CD14-positive monocyte (primary cell): ENCODE measurements around the gene RNPS1. TPM values are rescaled to one million over a fixed set of nuclear protein-coding genes. Genes with fewer than 3 reads are reported as not detected.

Experiments used
- DNase-seq, 3 donors: peaks; one replicate each; pipeline ENCODE4 v3.0.0-alpha.2; 2011 to 2022
- H2AFZ ChIP-seq: 2 replicates; pipeline ENCODE4 v1.6.0; 2012; ENCODE audit warnings: mild to moderate bottlenecking, low read depth, low read length, inconsistent platforms; ENCODE audit not compliant: insufficient read depth, poor library complexity, severe bottlenecking
- H3K27ac ChIP-seq, 2 donors: 1 replicate in 1 of 2; 2 replicates in 1 of 2; pipeline ENCODE4 v1.5.1; 2012 to 2013; ENCODE audit warnings: low read length in 2 of 2, control low read depth in 1 of 2, inconsistent platforms in 1 of 2, low read depth in 1 of 2, mild to moderate bottlenecking in 1 of 2
- H3K27me3 ChIP-seq, 2 donors: one replicate each; pipeline versions ENCODE4 v1.6.0 to v1.6.1; 2011 to 2013; ENCODE audit warnings: low read length in 2 of 2; ENCODE audit not compliant: control insufficient read depth in 2 of 2, insufficient read depth in 2 of 2
- H3K36me3 ChIP-seq, 2 donors: replicated peaks in 1 of 2; 1 replicate in 1 of 2; 2 replicates in 1 of 2; pipeline versions ENCODE4 v1.5.1 to v1.6.1; 2012 to 2013; ENCODE audit warnings: low read length in 2 of 2, control low read depth in 1 of 2, inconsistent platforms in 1 of 2, mild to moderate bottlenecking in 1 of 2; ENCODE audit not compliant: insufficient read depth in 2 of 2, control insufficient read depth in 1 of 2
- H3K4me1 ChIP-seq, 2 donors: 1 replicate in 1 of 2; 2 replicates in 1 of 2; pipeline versions ENCODE4 v1.5.1 to v1.6.1; 2012 to 2013; ENCODE audit warnings: low read length in 2 of 2, control low read depth in 1 of 2, inconsistent platforms in 1 of 2, mild to moderate bottlenecking in 1 of 2, moderate library complexity in 1 of 2; ENCODE audit not compliant: insufficient read depth in 2 of 2, control insufficient read depth in 1 of 2
- H3K4me2 ChIP-seq: replicated peaks from 2 replicates; pipeline ENCODE3; 2012; ENCODE audit warnings: low read length, moderate library complexity, mild to moderate bottlenecking; ENCODE audit not compliant: poor library complexity, severe bottlenecking; ENCODE audit errors: extremely low read depth
- H3K4me3 ChIP-seq, 3 experiments: fragments of 200-600 bp in 1 of 3; sonication (generic) in 1 of 3; replicated peaks in 1 of 3; 1 replicate in 2 of 3; 2 replicates in 1 of 3; pipeline ENCODE4 v1.5.1; 2011 to 2013; ENCODE audit warnings: low read length in 3 of 3, mild to moderate bottlenecking in 3 of 3, control low read depth in 2 of 3, low read depth in 2 of 3, inconsistent platforms in 1 of 3, moderate library complexity in 1 of 3
- H3K79me2 ChIP-seq: 2 replicates; pipeline ENCODE4 v1.6.0; 2012; ENCODE audit warnings: mild to moderate bottlenecking, control low read depth, inconsistent platforms, low read length, moderate library complexity; ENCODE audit not compliant: insufficient read depth
- H3K9ac ChIP-seq: 2 replicates; pipeline ENCODE4 v1.6.0; 2017; ENCODE audit warnings: low read length, mild to moderate bottlenecking; ENCODE audit not compliant: insufficient read depth, poor library complexity, severe bottlenecking
- H3K9me3 ChIP-seq, 2 donors: replicated peaks in 1 of 2; 1 replicate in 1 of 2; 2 replicates in 1 of 2; pipeline versions ENCODE4 v1.5.1 to v1.6.1; 2012 to 2013; ENCODE audit warnings: low read length in 2 of 2, control low read depth in 1 of 2; ENCODE audit not compliant: control insufficient read depth in 1 of 2, insufficient read depth in 1 of 2
- H4K20me1 ChIP-seq: 2 replicates; pipeline ENCODE4 v1.6.0; 2012; ENCODE audit warnings: mild to moderate bottlenecking, low read length, control low read depth, moderate library complexity; ENCODE audit not compliant: insufficient read depth
- H3K27ac Mint-ChIP-seq, 7 donors: one replicate each; pipeline ENCODE4 v1.8.0; 2020; ENCODE audit warnings: mild to moderate bottlenecking in 7 of 7, mixed read lengths in 7 of 7, moderate library complexity in 6 of 7, inconsistent platforms in 2 of 7
- H3K27me3 Mint-ChIP-seq, 3 donors: one replicate each; pipeline ENCODE4 v1.8.0; 2021 to 2022; ENCODE audit warnings: low read depth in 3 of 3, mild to moderate bottlenecking in 3 of 3, mixed read lengths in 3 of 3, moderate library complexity in 3 of 3, inconsistent platforms in 1 of 3
- H3K36me3 Mint-ChIP-seq, 2 donors: one replicate each; pipeline ENCODE4 v1.8.0; 2020; ENCODE audit warnings: mixed read lengths in 2 of 2, inconsistent platforms in 1 of 2, mild to moderate bottlenecking in 1 of 2
- H3K4me1 Mint-ChIP-seq: one replicate; pipeline ENCODE4 v1.8.0; 2020; ENCODE audit warnings: mild to moderate bottlenecking, mixed read lengths
- H3K4me3 Mint-ChIP-seq, 2 donors: one replicate each; pipeline ENCODE4 v1.8.0; 2020; ENCODE audit warnings: mild to moderate bottlenecking in 2 of 2, mixed read lengths in 2 of 2, moderate library complexity in 1 of 2
- H3K9me3 Mint-ChIP-seq, 7 donors: one replicate each; pipeline ENCODE4 v1.8.0; 2020 to 2022; ENCODE audit warnings: mixed read lengths in 7 of 7, mild to moderate bottlenecking in 6 of 7, moderate library complexity in 6 of 7, inconsistent platforms in 2 of 7
- WGBS: methylation state at CpG from one replicate; pipeline ENCODE4 v1.1.5; 2013; ENCODE audit warnings: missing lambda C conversion rate; ENCODE audit not compliant: insufficient coverage; 5-methylcytosine and 5-hydroxymethylcytosine counted together
- intact Hi-C, 2 donors: fragments of 100-400 bp; cut with micrococcal nuclease; formaldehyde crosslinking; loops; one replicate each; pipeline versions ENCODE4 v1.15.0 to v1.15.1; 2023
- polyA plus RNA-seq, 3 donors: library from polyadenylated mRNA; depleted of rRNA in 1 of 3; unstranded in 2 of 3; stranded (reverse) in 1 of 3; fragments of 300-500 nt in 2 of 3; fragments of >200 nt in 1 of 3; fragmentation: Illumina TruSeq in 2 of 3; gene quantifications; 1 replicate in 2 of 3; 2 replicates in 1 of 3; pipeline ENCODE4 v1.2.3, GENCODE V29; 2012 to 2021
- TF ChIP-seq, protein P1 (sequence below): fragments of 200-600 bp; IDR thresholded peaks from one replicate; pipeline ENCODE4 v1.8.0; 2022; ENCODE audit warnings: antibody characterized with exemption, mild to moderate bottlenecking

Gene RNPS1
- polyA plus RNA-seq, 3 donors = 93.7 to 176 (median 106) TPM

DNA sequence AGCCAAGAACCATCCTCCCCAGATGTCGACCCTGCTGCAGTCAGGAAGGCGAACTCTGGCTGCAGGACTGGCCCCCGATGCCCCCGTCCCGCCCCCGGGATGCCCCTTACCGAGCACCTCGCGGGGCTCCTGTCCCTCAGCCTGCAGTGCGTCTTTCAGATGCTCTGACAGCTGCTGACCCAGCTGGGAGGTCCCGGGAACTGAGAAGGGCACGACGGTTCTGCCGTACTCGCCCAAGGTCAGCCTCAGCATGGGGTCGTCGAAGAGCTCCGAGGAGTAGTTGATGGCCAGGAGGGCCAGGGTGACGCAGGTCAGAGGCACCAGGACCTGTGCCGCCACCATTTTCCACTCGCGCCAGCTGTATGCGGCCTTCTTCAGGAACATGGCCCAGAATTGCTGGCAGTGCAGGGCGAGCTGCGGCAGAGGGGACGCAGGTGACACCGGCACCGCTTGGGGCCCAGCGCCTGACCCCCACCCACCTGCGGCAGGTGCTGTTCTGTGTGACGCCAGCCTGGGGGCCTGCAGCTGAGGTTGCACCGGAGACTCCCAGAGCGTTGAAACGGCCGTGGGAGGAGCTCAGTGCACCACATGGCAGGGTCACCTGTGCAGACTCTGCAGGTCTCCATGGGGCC lies 20.1 kb upstream of the RNPS1 start:
- TF ChIP-seq, protein P1, sequence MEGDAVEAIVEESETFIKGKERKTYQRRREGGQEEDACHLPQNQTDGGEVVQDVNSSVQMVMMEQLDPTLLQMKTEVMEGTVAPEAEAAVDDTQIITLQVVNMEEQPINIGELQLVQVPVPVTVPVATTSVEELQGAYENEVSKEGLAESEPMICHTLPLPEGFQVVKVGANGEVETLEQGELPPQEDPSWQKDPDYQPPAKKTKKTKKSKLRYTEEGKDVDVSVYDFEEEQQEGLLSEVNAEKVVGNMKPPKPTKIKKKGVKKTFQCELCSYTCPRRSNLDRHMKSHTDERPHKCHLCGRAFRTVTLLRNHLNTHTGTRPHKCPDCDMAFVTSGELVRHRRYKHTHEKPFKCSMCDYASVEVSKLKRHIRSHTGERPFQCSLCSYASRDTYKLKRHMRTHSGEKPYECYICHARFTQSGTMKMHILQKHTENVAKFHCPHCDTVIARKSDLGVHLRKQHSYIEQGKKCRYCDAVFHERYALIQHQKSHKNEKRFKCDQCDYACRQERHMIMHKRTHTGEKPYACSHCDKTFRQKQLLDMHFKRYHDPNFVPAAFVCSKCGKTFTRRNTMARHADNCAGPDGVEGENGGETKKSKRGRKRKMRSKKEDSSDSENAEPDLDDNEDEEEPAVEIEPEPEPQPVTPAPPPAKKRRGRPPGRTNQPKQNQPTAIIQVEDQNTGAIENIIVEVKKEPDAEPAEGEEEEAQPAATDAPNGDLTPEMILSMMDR = no peak
- no peak for DNase-seq
- Histone ChIP-seq H3K27ac (no peak overlapping the region), H3K4me1 (no peaks in the 10 kb centered on the region), H3K4me2 (no peak overlapping the region), H3K9me3 (no peaks in the 10 kb centered on the region), H2AFZ (no peak overlapping the region), H3K9ac (no peak overlapping the region), H3K36me3 (no peaks in the 10 kb centered on the region), H4K20me1 (no peaks in the 10 kb centered on the region), H3K79me2 (no peaks in the 10 kb centered on the region), H3K4me3 (no peak overlapping the region), H3K27me3 (no peaks in the 10 kb centered on the region)
- 95% methylated on average over 35 of the region's 35 CpGs for WGBS
- H3K4me3 Mint-ChIP-seq = no peak overlapping the region
- H3K4me1 Mint-ChIP-seq = no peaks in the 10 kb centered on the region
- H3K9me3 Mint-ChIP-seq = no peaks in the 10 kb centered on the region
- intact Hi-C loops = no loop called here
- peaks cover 0 to 9% (median 2%) of the 10 kb centered on the region in 3 donors for H3K27me3 Mint-ChIP-seq
- peak overlapping the region in 1 of 7 donors; percentile 46 for H3K27ac Mint-ChIP-seq
- H3K36me3 Mint-ChIP-seq = no peaks in the 10 kb centered on the region

DNA sequence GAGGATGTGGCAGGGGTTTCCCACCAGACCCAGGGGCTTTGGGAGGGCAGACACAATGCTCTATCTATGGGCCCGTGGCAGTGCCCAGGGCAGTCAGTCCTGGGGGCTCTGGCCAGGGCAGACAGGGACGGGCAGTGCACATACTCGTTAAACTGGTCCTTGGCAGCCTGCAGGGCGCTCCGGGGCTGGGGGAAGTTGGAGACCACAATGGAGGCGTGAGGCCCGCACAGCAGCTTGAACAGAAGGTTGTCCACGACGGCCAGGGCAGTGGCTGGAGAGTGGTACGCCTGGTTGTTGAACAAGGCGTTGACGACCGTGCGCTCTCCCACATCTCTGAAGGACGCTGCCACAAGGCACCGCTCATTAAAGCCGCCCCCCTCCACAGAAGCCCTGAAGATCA lies 18.6 kb upstream of the RNPS1 start:
- TF ChIP-seq, protein P1 = no peak
- H3K27ac ChIP-seq = no peak overlapping the region
- no peak overlapping the region for H2AFZ ChIP-seq
- H3K27me3 ChIP-seq = no peaks in the 10 kb centered on the region
- no peak overlapping the region for H3K4me2 ChIP-seq
- H3K9me3 Mint-ChIP-seq = no peaks in the 10 kb centered on the region
- no peak overlapping the region for H3K27ac Mint-ChIP-seq
- 89% methylated on average over 11 of the region's 17 CpGs for WGBS
- H3K9ac ChIP-seq = no peak overlapping the region
- H3K36me3 ChIP-seq = no peaks in the 10 kb centered on the region
- no peaks in the 10 kb centered on the region for H4K20me1 ChIP-seq
- no peaks in the 10 kb centered on the region for H3K79me2 ChIP-seq
- no peaks in the 10 kb centered on the region for H3K9me3 ChIP-seq
- intact Hi-C loops = no loop called here
- DNase-seq = no peak
- peaks cover 0 to 9% (median 2%) of the 10 kb centered on the region in 3 donors for H3K27me3 Mint-ChIP-seq
- no peak overlapping the region for H3K4me3 Mint-ChIP-seq
- H3K4me3 ChIP-seq = no peak overlapping the region
- H3K36me3 Mint-ChIP-seq = no peaks in the 10 kb centered on the region
- H3K4me1 Mint-ChIP-seq = no peaks in the 10 kb centered on the region
- no peaks in the 10 kb centered on the region for H3K4me1 ChIP-seq
